ENCODE measurements around the gene PDGFRB. TPM values are rescaled to one million over a fixed set of nuclear protein-coding genes. Genes with fewer than 3 reads are reported as not detected.

The PDGFRB gene
- total RNA-seq, 1 experiment from 2014 or later = 1.8 TPM

DNA sequence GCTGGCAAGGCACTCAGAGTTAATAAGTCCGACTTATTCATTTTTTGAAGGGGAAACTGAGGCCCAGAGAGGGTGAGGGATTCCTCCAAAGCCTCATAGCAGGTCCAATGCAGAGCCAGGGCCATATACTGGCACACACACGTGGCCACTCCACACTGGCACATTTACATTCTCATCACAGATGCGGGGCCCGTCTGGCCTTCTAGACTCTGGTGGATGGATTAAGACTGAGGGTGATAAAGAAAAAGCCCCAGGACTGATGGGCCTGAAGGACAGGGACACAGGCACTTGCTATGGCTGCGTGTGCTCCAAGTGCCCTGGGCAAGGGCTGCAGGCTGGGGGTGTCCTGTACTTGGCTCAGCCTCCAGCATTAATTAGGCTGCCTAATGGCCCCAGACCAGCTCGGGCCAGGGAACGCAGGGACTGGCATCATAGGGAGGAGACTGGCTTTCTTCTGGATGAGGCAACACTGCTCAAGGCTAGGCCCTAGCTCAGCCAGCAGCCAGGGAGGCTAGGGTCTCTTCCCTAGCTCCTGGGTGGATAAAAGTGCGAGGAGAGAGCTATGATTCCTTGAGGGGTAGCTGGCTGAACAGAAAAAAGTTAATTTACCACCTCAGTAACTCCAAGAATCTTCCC lies 40.8 kb downstream of the PDGFRB start:
- BruUV-seq (replicated peaks) = no TSS peak
- TF ChIP-seq TCF7L2 (IDR thresholded peaks at IDR 0.05; ENCODE audit: low read depth, low read length) = no peak
- TF ChIP-seq, protein P1, sequence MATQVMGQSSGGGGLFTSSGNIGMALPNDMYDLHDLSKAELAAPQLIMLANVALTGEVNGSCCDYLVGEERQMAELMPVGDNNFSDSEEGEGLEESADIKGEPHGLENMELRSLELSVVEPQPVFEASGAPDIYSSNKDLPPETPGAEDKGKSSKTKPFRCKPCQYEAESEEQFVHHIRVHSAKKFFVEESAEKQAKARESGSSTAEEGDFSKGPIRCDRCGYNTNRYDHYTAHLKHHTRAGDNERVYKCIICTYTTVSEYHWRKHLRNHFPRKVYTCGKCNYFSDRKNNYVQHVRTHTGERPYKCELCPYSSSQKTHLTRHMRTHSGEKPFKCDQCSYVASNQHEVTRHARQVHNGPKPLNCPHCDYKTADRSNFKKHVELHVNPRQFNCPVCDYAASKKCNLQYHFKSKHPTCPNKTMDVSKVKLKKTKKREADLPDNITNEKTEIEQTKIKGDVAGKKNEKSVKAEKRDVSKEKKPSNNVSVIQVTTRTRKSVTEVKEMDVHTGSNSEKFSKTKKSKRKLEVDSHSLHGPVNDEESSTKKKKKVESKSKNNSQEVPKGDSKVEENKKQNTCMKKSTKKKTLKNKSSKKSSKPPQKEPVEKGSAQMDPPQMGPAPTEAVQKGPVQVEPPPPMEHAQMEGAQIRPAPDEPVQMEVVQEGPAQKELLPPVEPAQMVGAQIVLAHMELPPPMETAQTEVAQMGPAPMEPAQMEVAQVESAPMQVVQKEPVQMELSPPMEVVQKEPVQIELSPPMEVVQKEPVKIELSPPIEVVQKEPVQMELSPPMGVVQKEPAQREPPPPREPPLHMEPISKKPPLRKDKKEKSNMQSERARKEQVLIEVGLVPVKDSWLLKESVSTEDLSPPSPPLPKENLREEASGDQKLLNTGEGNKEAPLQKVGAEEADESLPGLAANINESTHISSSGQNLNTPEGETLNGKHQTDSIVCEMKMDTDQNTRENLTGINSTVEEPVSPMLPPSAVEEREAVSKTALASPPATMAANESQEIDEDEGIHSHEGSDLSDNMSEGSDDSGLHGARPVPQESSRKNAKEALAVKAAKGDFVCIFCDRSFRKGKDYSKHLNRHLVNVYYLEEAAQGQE (IDR thresholded peaks at IDR 0.05; ENCODE audit: insufficient read depth in 1 of 2, low read depth in 2 of 2, low read length in 1 of 2) = no peak
- TF ChIP-seq POLR2AphosphoS5 (IDR thresholded peaks at IDR 0.05; ENCODE audit: low read depth, low read length) = no peak
- TF ChIP-seq SIN3A (IDR thresholded peaks at IDR 0.05; ENCODE audit: borderline replicate concordance, insufficient read depth, low read depth, low read length) = no peak
- TF ChIP-seq, protein P2, sequence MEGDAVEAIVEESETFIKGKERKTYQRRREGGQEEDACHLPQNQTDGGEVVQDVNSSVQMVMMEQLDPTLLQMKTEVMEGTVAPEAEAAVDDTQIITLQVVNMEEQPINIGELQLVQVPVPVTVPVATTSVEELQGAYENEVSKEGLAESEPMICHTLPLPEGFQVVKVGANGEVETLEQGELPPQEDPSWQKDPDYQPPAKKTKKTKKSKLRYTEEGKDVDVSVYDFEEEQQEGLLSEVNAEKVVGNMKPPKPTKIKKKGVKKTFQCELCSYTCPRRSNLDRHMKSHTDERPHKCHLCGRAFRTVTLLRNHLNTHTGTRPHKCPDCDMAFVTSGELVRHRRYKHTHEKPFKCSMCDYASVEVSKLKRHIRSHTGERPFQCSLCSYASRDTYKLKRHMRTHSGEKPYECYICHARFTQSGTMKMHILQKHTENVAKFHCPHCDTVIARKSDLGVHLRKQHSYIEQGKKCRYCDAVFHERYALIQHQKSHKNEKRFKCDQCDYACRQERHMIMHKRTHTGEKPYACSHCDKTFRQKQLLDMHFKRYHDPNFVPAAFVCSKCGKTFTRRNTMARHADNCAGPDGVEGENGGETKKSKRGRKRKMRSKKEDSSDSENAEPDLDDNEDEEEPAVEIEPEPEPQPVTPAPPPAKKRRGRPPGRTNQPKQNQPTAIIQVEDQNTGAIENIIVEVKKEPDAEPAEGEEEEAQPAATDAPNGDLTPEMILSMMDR (IDR thresholded peaks at IDR 0.05) = no peak
- Histone ChIP-seq H3K4me1 (ENCODE audit: control insufficient read depth, insufficient read depth, low read length) (peaks cover 7% of the 10 kb centered on the region), H3K9me3 (ENCODE audit: control insufficient read depth, insufficient read depth, low read depth, low read length) (no peaks in the 10 kb centered on the region), H3K4me3 (ENCODE audit: low read depth in 2 of 2, low read length in 2 of 2) (no peak overlapping the region), H3K36me3 (ENCODE audit: control insufficient read depth, insufficient read depth, low read length) (no peaks in the 10 kb centered on the region), H3K27me3 (ENCODE audit: control insufficient read depth, insufficient read depth, low read length) (no peaks in the 10 kb centered on the region), H3K27ac (ENCODE audit: low read length) (no peak overlapping the region)
- ChIA-PET POLR2A (no interaction called here), CTCF (interaction anchor here (0.7 to 0.8 kb wide), 2 partner anchors 10 to 16 kb away, joined by 3 to 4 read pairs; no protein-coding TSS in a partner anchor)
- DNase-seq (ENCODE audit: low read depth, low spot score) (no peak), ATAC-seq (no peak)
- intact Hi-C loops (cut with micrococcal nuclease; ENCODE audit: unreplicated experiment) = no loop called here
- in situ Hi-C loops (cut with HindIII; ENCODE audit: low pct_unique_long_range_greater_than_20kb, low sequenced_read_pairs) = no loop called here

DNA sequence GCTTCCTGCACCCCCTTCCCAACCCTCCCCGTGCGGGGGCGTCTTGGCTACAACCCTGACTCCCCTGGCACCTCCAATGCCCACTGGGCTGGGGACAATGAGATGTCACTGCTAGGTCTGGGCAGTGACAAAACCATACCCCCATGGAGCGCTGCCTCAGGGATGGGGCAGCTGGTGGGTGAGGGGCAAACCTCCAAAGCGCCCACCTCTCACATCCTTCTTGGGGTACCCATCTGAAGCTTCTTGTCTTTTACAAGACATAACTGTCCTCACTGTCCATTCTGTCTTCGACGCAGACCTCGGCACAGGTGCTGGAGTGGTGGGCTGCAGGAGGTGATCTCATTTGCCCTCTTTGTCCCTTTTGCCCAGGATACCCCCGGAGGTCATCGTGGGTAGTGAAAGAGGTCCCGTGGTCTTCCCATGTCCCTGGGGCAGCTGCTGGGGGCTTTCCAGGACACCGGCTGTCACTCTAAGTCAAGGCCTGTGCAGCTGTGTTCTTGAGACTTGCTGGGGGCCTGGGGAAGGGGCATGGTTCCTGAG lies 41.5 kb downstream of the PDGFRB start:
- BruUV-seq (replicated peaks) = no TSS peak
- H3K4me1 ChIP-seq (ENCODE audit: control insufficient read depth, insufficient read depth, low read length) = peaks cover 7% of the 10 kb centered on the region
- H3K36me3 ChIP-seq (ENCODE audit: control insufficient read depth, insufficient read depth, low read length) = no peaks in the 10 kb centered on the region
- intact Hi-C loops (cut with micrococcal nuclease; ENCODE audit: unreplicated experiment) (no loop called here), in situ Hi-C loops (cut with HindIII; ENCODE audit: low pct_unique_long_range_greater_than_20kb, low sequenced_read_pairs) (no loop called here)
- ATAC-seq = no peak
- TF ChIP-seq TCF7L2 (IDR thresholded peaks at IDR 0.05; ENCODE audit: low read depth, low read length) = no peak
- TF ChIP-seq, protein P2 (IDR thresholded peaks at IDR 0.05) = no peak
- no peak for TF ChIP-seq POLR2AphosphoS5 (IDR thresholded peaks at IDR 0.05; ENCODE audit: low read depth, low read length)
- TF ChIP-seq, protein P1 (IDR thresholded peaks at IDR 0.05; ENCODE audit: insufficient read depth in 1 of 2, low read depth in 2 of 2, low read length in 1 of 2) = no peak
- no peak for TF ChIP-seq SIN3A (IDR thresholded peaks at IDR 0.05; ENCODE audit: borderline replicate concordance, insufficient read depth, low read depth, low read length)
- no peak for DNase-seq (ENCODE audit: low read depth, low spot score)
- POLR2A ChIA-PET = no interaction called here
- no peak overlapping the region for H3K27ac ChIP-seq (ENCODE audit: low read length)
- CTCF ChIA-PET = no interaction called here
- no peaks in the 10 kb centered on the region for H3K27me3 ChIP-seq (ENCODE audit: control insufficient read depth, insufficient read depth, low read length)
- no peak overlapping the region for H3K4me3 ChIP-seq (ENCODE audit: low read depth in 2 of 2, low read length in 2 of 2)
- no peaks in the 10 kb centered on the region for H3K9me3 ChIP-seq (ENCODE audit: control insufficient read depth, insufficient read depth, low read depth, low read length)
